Kidney (tissue), 14 donors: ENCODE measurements around the gene EPHA6. TPM values are rescaled to one million over a fixed set of nuclear protein-coding genes. Genes with fewer than 3 reads are reported as not detected.
"Not testable (repeated sequence)": the region's sequence is repeated elsewhere in the genome, so short reads cannot be mapped to it uniquely, and the experiment has no call there.

Experiments used
- DNase-seq, 5 donors: peaks; one replicate each; pipeline ENCODE4 v3.0.0-alpha.2; 2013 to 2020
- FAIRE-seq: peaks from 2 replicates; lab custom pipeline; 2012; peaks lifted over from hg19 to GRCh38; lab: Jason Lieb, UNC
- H3K27ac ChIP-seq, 2 donors: one replicate each; pipeline ENCODE4 v1.7.0; 2013; ENCODE audit warnings: low read depth in 2 of 2, low read length in 2 of 2, inconsistent platforms in 1 of 2
- H3K27me3 ChIP-seq: one replicate; pipeline ENCODE4 v1.7.1; 2013; ENCODE audit warnings: low read length, inconsistent platforms; ENCODE audit not compliant: control insufficient read depth, insufficient read depth
- H3K36me3 ChIP-seq, 3 donors: one replicate each; pipeline versions ENCODE4 v1.7.0 to v1.7.1; 2013; ENCODE audit warnings: low read length in 3 of 3, control low read depth in 1 of 3, inconsistent platforms in 1 of 3; ENCODE audit not compliant: insufficient read depth in 3 of 3, control insufficient read depth in 2 of 3
- H3K4me1 ChIP-seq, 3 donors: one replicate each; pipeline versions ENCODE4 v1.7.0 to v1.7.1; 2013; ENCODE audit warnings: low read length in 3 of 3, inconsistent platforms in 1 of 3, low read depth in 1 of 3; ENCODE audit not compliant: control insufficient read depth in 2 of 3, insufficient read depth in 2 of 3
- H3K4me3 ChIP-seq, 3 donors: one replicate each; pipeline versions ENCODE4 v1.7.0 to v1.8.1; 2013; ENCODE audit warnings: low read length in 3 of 3, control low read depth in 1 of 3, inconsistent platforms in 1 of 3
- H3K9ac ChIP-seq, 3 donors: one replicate each; pipeline versions ENCODE4 v1.7.0 to v1.7.1; 2013; ENCODE audit warnings: low read length in 3 of 3, control low read depth in 1 of 3, inconsistent platforms in 1 of 3
- H3K9me3 ChIP-seq, 3 donors: one replicate each; pipeline versions ENCODE4 v1.7.0 to v1.7.1; 2013; ENCODE audit warnings: low read length in 3 of 3, control low read depth in 1 of 3, inconsistent platforms in 1 of 3; ENCODE audit not compliant: control insufficient read depth in 2 of 3, insufficient read depth in 1 of 3
- intact Hi-C: fragments of 100-400 bp; cut with DNase I; formaldehyde crosslinking; loops from one replicate; pipeline ENCODE4 v1.11.1; 2022
- polyA plus RNA-seq: library from polyadenylated mRNA; stranded (reverse); fragments of 350-450 nt; fragmentation: Illumina TruSeq; extraction: RNeasy Lipid Tissue Mini Kit (QIAGEN cat#74804); gene quantifications from one replicate; pipeline ENCODE4 v1.2.3, GENCODE V29; 2014; ENCODE audit warnings: low read depth, low replicate concordance; ENCODE audit not compliant: insufficient read depth
- total RNA-seq: library from RNA; stranded (reverse); fragmentation: NEBNext Ultra II Directional; extraction: Animal tissue kit (Norgen Biotek cat#: 25700); gene quantifications from one replicate; pipeline ENCODE4 v1.2.1, GENCODE V29; 2021
- TF ChIP-seq, protein P1 (sequence below): IDR thresholded peaks from 3 replicates; pipeline ENCODE4 v1.5.1; 2012; ENCODE audit warnings: mild to moderate bottlenecking, moderate library complexity, borderline replicate concordance; ENCODE audit not compliant: insufficient read depth; ENCODE audit errors: extremely low read depth
- donor health status: control.
- donor health status: control.
- donor health status: control.
- donor health status: control.
- donor health status: control.
- donor health status: DM: yes; HTN: yes; CAD: no.
- donor health status: Normal renal cell carcinoma (clear cell type).

EPHA6 gene
- total and polyA plus RNA-seq, 2 donors from 2014 or later = 0.66 TPM; not detected in 1

- DNase-seq = no peak
- H3K4me1 ChIP-seq = no peaks in the 10 kb centered on the region
- intact Hi-C loops = no loop called here
- FAIRE-seq = no peak
- peaks cover 0 to 2% (median 0%) of the 10 kb centered on the region in 3 donors for H3K9me3 ChIP-seq
- H3K4me3 ChIP-seq = no peak overlapping the region
- TF ChIP-seq, protein P1, sequence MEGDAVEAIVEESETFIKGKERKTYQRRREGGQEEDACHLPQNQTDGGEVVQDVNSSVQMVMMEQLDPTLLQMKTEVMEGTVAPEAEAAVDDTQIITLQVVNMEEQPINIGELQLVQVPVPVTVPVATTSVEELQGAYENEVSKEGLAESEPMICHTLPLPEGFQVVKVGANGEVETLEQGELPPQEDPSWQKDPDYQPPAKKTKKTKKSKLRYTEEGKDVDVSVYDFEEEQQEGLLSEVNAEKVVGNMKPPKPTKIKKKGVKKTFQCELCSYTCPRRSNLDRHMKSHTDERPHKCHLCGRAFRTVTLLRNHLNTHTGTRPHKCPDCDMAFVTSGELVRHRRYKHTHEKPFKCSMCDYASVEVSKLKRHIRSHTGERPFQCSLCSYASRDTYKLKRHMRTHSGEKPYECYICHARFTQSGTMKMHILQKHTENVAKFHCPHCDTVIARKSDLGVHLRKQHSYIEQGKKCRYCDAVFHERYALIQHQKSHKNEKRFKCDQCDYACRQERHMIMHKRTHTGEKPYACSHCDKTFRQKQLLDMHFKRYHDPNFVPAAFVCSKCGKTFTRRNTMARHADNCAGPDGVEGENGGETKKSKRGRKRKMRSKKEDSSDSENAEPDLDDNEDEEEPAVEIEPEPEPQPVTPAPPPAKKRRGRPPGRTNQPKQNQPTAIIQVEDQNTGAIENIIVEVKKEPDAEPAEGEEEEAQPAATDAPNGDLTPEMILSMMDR = no peak
- no peak overlapping the region for H3K27ac ChIP-seq
- no peaks in the 10 kb centered on the region for H3K36me3 ChIP-seq
- H3K9ac ChIP-seq = no peak overlapping the region
- H3K27me3 ChIP-seq = no peaks in the 10 kb centered on the region
Observed at GRCh38 chr3:96900566-96900965, 86.2 kb downstream of the EPHA6 start.

- H3K27me3 ChIP-seq = no peaks in the 10 kb centered on the region
- no peaks in the 10 kb centered on the region for H3K36me3 ChIP-seq
- no peaks in the 10 kb centered on the region for H3K4me1 ChIP-seq
- intact Hi-C loops = no loop called here
- H3K9me3 ChIP-seq = no peaks in the 10 kb centered on the region
- no peak for FAIRE-seq
- no peak for DNase-seq
- TF ChIP-seq, protein P1 = no peak
- no peak overlapping the region for H3K9ac ChIP-seq
- no peak overlapping the region for H3K27ac ChIP-seq
- H3K4me3 ChIP-seq = no peak overlapping the region
Observed at GRCh38 chr3:96915445-96915844, 101.1 kb downstream of the EPHA6 start.

GRCh38 chr3:96931119-96931862, 116.9 kb downstream of the EPHA6 start:
- no peak overlapping the region for H3K27ac ChIP-seq
- DNase-seq = peak in 1 of 5 donors; percentile 41
- no peaks in the 10 kb centered on the region for H3K4me1 ChIP-seq
- peaks cover 0 to 41% (median 8%) of the 10 kb centered on the region in 3 donors for H3K9me3 ChIP-seq
- intact Hi-C loops = no loop called here
- H3K9ac ChIP-seq = no peak overlapping the region
- no peaks in the 10 kb centered on the region for H3K36me3 ChIP-seq
- FAIRE-seq = no peak
- no peak overlapping the region for H3K4me3 ChIP-seq
- no peaks in the 10 kb centered on the region for H3K27me3 ChIP-seq
- TF ChIP-seq, protein P1 = no peak

DNA sequence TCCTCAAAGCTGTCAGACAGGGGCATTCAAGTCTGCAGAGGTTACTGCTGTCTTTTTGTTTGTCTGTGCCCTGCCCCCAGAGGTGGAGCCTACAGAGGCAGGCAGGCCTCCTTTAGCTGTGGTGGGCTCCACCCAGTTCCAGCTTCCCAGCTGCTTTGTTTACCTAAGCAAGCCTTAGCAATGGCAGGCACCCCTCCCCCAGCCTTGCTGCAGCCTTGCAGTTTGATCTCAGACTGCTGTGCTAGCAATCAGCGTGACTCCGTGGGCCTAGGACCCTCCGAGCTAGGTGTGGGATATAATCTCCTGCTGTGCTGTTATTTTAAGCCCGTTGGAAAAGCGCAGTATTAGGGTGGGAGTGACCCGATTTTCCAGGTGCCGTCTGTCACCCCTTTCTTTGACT, 127.7 kb downstream of the EPHA6 start:
- H3K36me3 ChIP-seq, intact Hi-C loops, H3K4me1 ChIP-seq, H3K27me3 ChIP-seq, H3K9ac ChIP-seq, H3K9me3 ChIP-seq, FAIRE-seq, H3K27ac ChIP-seq, H3K4me3 ChIP-seq: not testable (repeated sequence)
- peak in 1 of 5 donors; percentile 37 for DNase-seq
